GM23338 (cell line): ENCODE measurements around the gene RPS19BP1. TPM values are rescaled to one million over a fixed set of nuclear protein-coding genes. Genes with fewer than 3 reads are reported as not detected.

Experiments used
- ATAC-seq: fragments of 200-7000 bp; cut with Tn5 transposase; 3 replicates; pipeline ENCODE4 v1.9.1; 2020
- DNase-seq: peaks from one replicate; pipeline ENCODE4 v3.0.0-alpha.2; 2015; ENCODE audit warnings: low spot score
- H2AFZ ChIP-seq: fragments of 200-600 bp; sonication (generic); 2 replicates; pipeline ENCODE4 v1.8.0; 2016; ENCODE audit warnings: antibody characterized with exemption, mild to moderate bottlenecking, moderate library complexity
- H3F3A ChIP-seq: fragments of 200-600 bp; sonication (generic); replicated peaks from 2 replicates; pipeline ENCODE4 v1.8.0; 2017; ENCODE audit warnings: antibody characterized with exemption, mixed run types, low read depth
- H3K27ac ChIP-seq: fragments of 200-600 bp; sonication (generic); 2 replicates; pipeline ENCODE4 v1.6.1; 2016; ENCODE audit warnings: low read depth
- H3K27me3 ChIP-seq: fragments of 200-600 bp; sonication (generic); 2 replicates; pipeline ENCODE4 v1.8.0; 2016; ENCODE audit warnings: mild to moderate bottlenecking, mixed run types, moderate library complexity; ENCODE audit not compliant: insufficient read depth
- H3K36me3 ChIP-seq: fragments of 200-600 bp; sonication (generic); 2 replicates; pipeline ENCODE4 v1.8.0; 2016; ENCODE audit warnings: mild to moderate bottlenecking; ENCODE audit not compliant: insufficient read depth
- H3K4me1 ChIP-seq: fragments of 200-600 bp; sonication (generic); 2 replicates; pipeline ENCODE4 v1.8.0; 2016; ENCODE audit warnings: mild to moderate bottlenecking, moderate library complexity; ENCODE audit not compliant: insufficient read depth
- H3K4me2 ChIP-seq: fragments of 200-600 bp; sonication (generic); 2 replicates; pipeline ENCODE4 v1.7.1; 2017; ENCODE audit warnings: mixed run types
- H3K4me3 ChIP-seq: fragments of 200-600 bp; sonication (generic); 2 replicates; pipeline ENCODE4 v1.6.1; 2016; ENCODE audit warnings: mixed run types
- H3K79me2 ChIP-seq: fragments of 200-600 bp; sonication (generic); replicated peaks from 2 replicates; pipeline ENCODE4 v1.8.0; 2017; ENCODE audit warnings: mild to moderate bottlenecking; ENCODE audit not compliant: insufficient read depth
- H3K9me2 ChIP-seq: fragments of 200-600 bp; sonication (generic); 2 replicates; pipeline ENCODE4 v1.8.0; 2017; ENCODE audit not compliant: insufficient read depth
- H4K20me1 ChIP-seq: fragments of 200-600 bp; sonication (generic); replicated peaks from 2 replicates; pipeline ENCODE4 v1.8.0; 2017; ENCODE audit warnings: mild to moderate bottlenecking; ENCODE audit not compliant: insufficient read depth
- H3K27ac Mint-ChIP-seq: 2 replicates; pipeline ENCODE4 v1.8.0; 2020; ENCODE audit warnings: inconsistent platforms, mild to moderate bottlenecking, moderate library complexity, mixed read lengths
- H3K27me3 Mint-ChIP-seq: 3 replicates; pipeline ENCODE4 v1.8.0; 2022; ENCODE audit warnings: low read depth, mild to moderate bottlenecking, moderate library complexity, mixed read lengths, inconsistent platforms; ENCODE audit not compliant: insufficient read depth, poor library complexity
- H3K36me3 Mint-ChIP-seq: 3 replicates; pipeline ENCODE4 v1.8.0; 2021; ENCODE audit warnings: low read depth, mild to moderate bottlenecking, inconsistent platforms, moderate library complexity, mixed read lengths
- H3K4me1 Mint-ChIP-seq: 3 replicates; pipeline ENCODE4 v1.8.0; 2020; ENCODE audit warnings: mild to moderate bottlenecking, inconsistent platforms, mixed read lengths
- H3K4me3 Mint-ChIP-seq: 3 replicates; pipeline ENCODE4 v1.8.0; 2021; ENCODE audit warnings: moderate library complexity, mild to moderate bottlenecking, inconsistent platforms, mixed read lengths
- H3K9me3 Mint-ChIP-seq: 3 replicates; pipeline ENCODE4 v1.8.0; 2020; ENCODE audit warnings: moderate library complexity, mild to moderate bottlenecking, inconsistent platforms, mixed read lengths
- EZH2phosphoT487 ChIP-seq: fragments of 200-600 bp; sonication (generic); IDR thresholded peaks from one replicate; pipeline ENCODE4 v1.8.1; 2018; ENCODE audit warnings: antibody characterized with exemption; ENCODE audit not compliant: unreplicated experiment
- NANOG ChIP-seq: IDR thresholded peaks from 2 replicates; pipeline ENCODE4 v1.6.1; 2016; ENCODE audit warnings: antibody characterized with exemption, borderline replicate concordance
- REST ChIP-seq: IDR thresholded peaks from one replicate; pipeline ENCODE4 v1.6.1; 2018; ENCODE audit warnings: antibody characterized with exemption; ENCODE audit not compliant: unreplicated experiment
- ZNF462 ChIP-seq: fragments of 250-450 bp; sonication (Bioruptor Pico); IDR thresholded peaks from 2 replicates; pipeline ENCODE4 v1.5.0; 2020; ENCODE audit warnings: mild to moderate bottlenecking, moderate library complexity
- polyA plus RNA-seq: library from polyadenylated mRNA; unstranded; fragments of >200 nt; fragmentation: Nextera tagmentation; extraction: Ambion mirVana; gene quantifications from 2 replicates; pipeline ENCODE4 v1.2.1, GENCODE V29; 2016
- total RNA-seq: library from RNA; depleted of rRNA; stranded (reverse); fragments of >200 nt; shearing (Covaris generic); gene quantifications from 2 replicates; pipeline ENCODE4 v1.2.3, GENCODE V29; 2014
- TF ChIP-seq, protein P1 (sequence below): IDR thresholded peaks from 2 replicates; pipeline ENCODE4 v1.6.1; 2016; ENCODE audit warnings: antibody characterized with exemption
- TF ChIP-seq, protein P2 (sequence below), 2 experiments: fragments of 200-600 bp in 1 of 2; sonication (generic) in 1 of 2; conservative IDR thresholded peaks; 2 replicates each; pipeline versions ENCODE4 v1.5.1 to v1.6.1; 2016 to 2017; ENCODE audit warnings: antibody characterized with exemption in 2 of 2, low read depth in 2 of 2, mild to moderate bottlenecking in 2 of 2, moderate library complexity in 1 of 2

RPS19BP1 gene
- total and polyA plus RNA-seq, 2 experiments from 2014 or later: 153 to 215 TPM

GRCh38 chr22:39501644-39502108 is 30.9 kb downstream of the RPS19BP1 start (continued):
- TF ChIP-seq, protein P1, sequence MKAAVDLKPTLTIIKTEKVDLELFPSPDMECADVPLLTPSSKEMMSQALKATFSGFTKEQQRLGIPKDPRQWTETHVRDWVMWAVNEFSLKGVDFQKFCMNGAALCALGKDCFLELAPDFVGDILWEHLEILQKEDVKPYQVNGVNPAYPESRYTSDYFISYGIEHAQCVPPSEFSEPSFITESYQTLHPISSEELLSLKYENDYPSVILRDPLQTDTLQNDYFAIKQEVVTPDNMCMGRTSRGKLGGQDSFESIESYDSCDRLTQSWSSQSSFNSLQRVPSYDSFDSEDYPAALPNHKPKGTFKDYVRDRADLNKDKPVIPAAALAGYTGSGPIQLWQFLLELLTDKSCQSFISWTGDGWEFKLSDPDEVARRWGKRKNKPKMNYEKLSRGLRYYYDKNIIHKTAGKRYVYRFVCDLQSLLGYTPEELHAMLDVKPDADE: no peak
- TF ChIP-seq NANOG: no peak
- TF ChIP-seq, protein P2, sequence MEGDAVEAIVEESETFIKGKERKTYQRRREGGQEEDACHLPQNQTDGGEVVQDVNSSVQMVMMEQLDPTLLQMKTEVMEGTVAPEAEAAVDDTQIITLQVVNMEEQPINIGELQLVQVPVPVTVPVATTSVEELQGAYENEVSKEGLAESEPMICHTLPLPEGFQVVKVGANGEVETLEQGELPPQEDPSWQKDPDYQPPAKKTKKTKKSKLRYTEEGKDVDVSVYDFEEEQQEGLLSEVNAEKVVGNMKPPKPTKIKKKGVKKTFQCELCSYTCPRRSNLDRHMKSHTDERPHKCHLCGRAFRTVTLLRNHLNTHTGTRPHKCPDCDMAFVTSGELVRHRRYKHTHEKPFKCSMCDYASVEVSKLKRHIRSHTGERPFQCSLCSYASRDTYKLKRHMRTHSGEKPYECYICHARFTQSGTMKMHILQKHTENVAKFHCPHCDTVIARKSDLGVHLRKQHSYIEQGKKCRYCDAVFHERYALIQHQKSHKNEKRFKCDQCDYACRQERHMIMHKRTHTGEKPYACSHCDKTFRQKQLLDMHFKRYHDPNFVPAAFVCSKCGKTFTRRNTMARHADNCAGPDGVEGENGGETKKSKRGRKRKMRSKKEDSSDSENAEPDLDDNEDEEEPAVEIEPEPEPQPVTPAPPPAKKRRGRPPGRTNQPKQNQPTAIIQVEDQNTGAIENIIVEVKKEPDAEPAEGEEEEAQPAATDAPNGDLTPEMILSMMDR (conservative IDR thresholded peaks at IDR 0.05; ENCODE audit: low read depth in 2 of 2): no peak

DNA sequence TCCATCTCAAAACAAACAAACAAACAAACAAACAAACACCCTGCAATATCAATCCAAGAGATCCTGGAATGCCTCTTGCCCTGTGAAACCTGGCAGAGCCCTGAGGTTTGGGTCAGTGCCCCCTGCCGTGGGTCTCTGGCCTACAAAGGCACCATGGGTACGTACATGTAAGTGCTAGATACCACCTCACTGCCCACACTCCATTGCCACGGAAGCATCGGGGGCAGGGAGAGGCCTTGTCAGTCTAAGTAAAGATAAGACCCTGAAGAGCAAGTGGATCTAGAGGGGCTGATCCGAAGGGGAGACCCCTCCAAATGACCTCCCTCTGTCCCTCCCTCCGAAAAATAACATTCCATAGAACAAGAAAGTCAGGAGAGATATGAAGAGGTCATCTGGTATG is 32.4 kb downstream of the RPS19BP1 start:
- TF ChIP-seq, protein P2 (conservative IDR thresholded peaks at IDR 0.05; ENCODE audit: low read depth in 2 of 2): no peak
- TF ChIP-seq EZH2phosphoT487 (no peak), NANOG (no peak), ZNF462 (no peak), REST (no peak)
- H3K27me3 ChIP-seq: peaks cover 20% of the 10 kb centered on the region
- no peak overlapping the region for H3K27ac ChIP-seq
- Mint-ChIP-seq H3K4me3 (no peak overlapping the region), H3K9me3 (no peaks in the 10 kb centered on the region; the same call in none of the 3 replicates), H3K27ac (no peak overlapping the region), H3K27me3 (peaks cover 51% of the 10 kb centered on the region), H3K36me3 (peaks cover 14% of the 10 kb centered on the region), H3K4me1 (peaks cover 11% of the 10 kb centered on the region)
- H3F3A ChIP-seq: peaks cover 10% of the 10 kb centered on the region; the same call in 1 of the 2 replicates
- DNase-seq (no peak), ATAC-seq (no peak)
- H2AFZ ChIP-seq: no peak overlapping the region
- H4K20me1 ChIP-seq: peaks cover 25% of the 10 kb centered on the region
- H3K4me2 ChIP-seq: no peak overlapping the region
- peaks cover 21% of the 10 kb centered on the region for H3K79me2 ChIP-seq
- H3K36me3 ChIP-seq: peaks cover 5% of the 10 kb centered on the region; the same call in 1 of the 2 replicates
- H3K4me1 ChIP-seq: peaks cover 13% of the 10 kb centered on the region
- H3K4me3 ChIP-seq: no peak overlapping the region
- H3K9me2 ChIP-seq: no peaks in the 10 kb centered on the region
